ENCODE results near the gene NDUFAF3.

The NDUFAF3 gene

GRCh38 chr3:49019941-49020329 is 2.0 kb upstream of the NDUFAF3 start:
- no peak for DNase-seq

- DNase-seq = peak; percentile 23 to 60 (median 60)
Measured at GRCh38 chr3:49020330-49021212, 1.4 kb upstream of the NDUFAF3 start.

GRCh38 chr3:49021213-49021812 is 608 bp upstream of the NDUFAF3 start:
- peak; percentile 96 to 98 (median 97) for DNase-seq

GRCh38 chr3:49022688-49023171 is 809 bp downstream of the NDUFAF3 start:
- DNase-seq = no peak

- no peak for DNase-seq
Measured at GRCh38 chr3:49023775-49024174, 1.9 kb downstream of the NDUFAF3 start.

GRCh38 chr3:49024449-49024848 is 2.5 kb downstream of the NDUFAF3 start:
- DNase-seq = no peak

- DNase-seq = no peak
Measured at GRCh38 chr3:49025005-49025792, 3.3 kb downstream of the NDUFAF3 start.

GRCh38 chr3:49025793-49026520 is 4.0 kb downstream of the NDUFAF3 start:
- DNase-seq = no peak

- DNase-seq = no peak
Measured at GRCh38 chr3:49026536-49026935, 4.6 kb downstream of the NDUFAF3 start.

- DNase-seq = no peak
Measured at GRCh38 chr3:49027634-49028033, 5.7 kb downstream of the NDUFAF3 start.

GRCh38 chr3:49028298-49028672 is 6.4 kb downstream of the NDUFAF3 start:
- peak in 1 of 3 experiments; percentile 26 for DNase-seq

GRCh38 chr3:49028673-49029562 is 7.0 kb downstream of the NDUFAF3 start, which contains the start of gene IMPDH2:
Gene IMPDH2 (minus strand): TSS chr3:49029398. CDS start chr3:49029350, 48 bp downstream.
- DNase-seq = peak; percentile 84 to 90 (median 89)

GRCh38 chr3:49029563-49029884 is 7.6 kb downstream of the NDUFAF3 start:
- no peak for DNase-seq

- DNase-seq = no peak
Measured at GRCh38 chr3:49030321-49030720, 8.4 kb downstream of the NDUFAF3 start.

- no peak for DNase-seq
Measured at GRCh38 chr3:49032646-49033304, 10.9 kb downstream of the NDUFAF3 start.

- DNase-seq = no peak
Measured at GRCh38 chr3:49034650-49035049, 12.7 kb downstream of the NDUFAF3 start.

GRCh38 chr3:49035281-49035680 is 13.4 kb downstream of the NDUFAF3 start:
- DNase-seq = no peak

- DNase-seq = no peak
Measured at GRCh38 chr3:49053543-49053942, 31.6 kb downstream of the NDUFAF3 start.

GRCh38 chr3:49054344-49054862 is 32.5 kb downstream of the NDUFAF3 start:
- no peak for DNase-seq

GRCh38 chr3:49057268-49057667 is 35.3 kb downstream of the NDUFAF3 start:
- DNase-seq = no peak

- no peak for DNase-seq
Measured at GRCh38 chr3:49058011-49058410, 36.1 kb downstream of the NDUFAF3 start.
